ENCODE measurements around the gene G3BP1.

G3BP1 gene

DNA sequence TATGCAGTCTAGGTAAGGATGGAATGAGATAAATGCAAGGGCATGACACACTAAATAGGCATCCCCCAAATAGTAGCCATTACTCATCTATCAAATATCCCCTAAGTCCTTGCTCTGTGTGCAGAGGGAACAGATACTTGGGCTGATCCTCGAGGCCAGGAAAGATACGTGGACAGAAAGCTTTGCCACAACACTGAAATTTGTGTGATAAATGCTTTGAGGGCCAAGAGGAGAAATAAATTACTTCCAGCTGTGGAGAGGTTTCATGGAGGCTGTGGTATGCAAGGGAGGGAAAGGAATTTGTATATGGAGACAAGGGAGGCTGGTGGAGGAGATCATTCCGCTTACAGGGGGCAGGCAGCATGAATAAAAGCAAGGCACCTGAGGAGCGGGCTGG is 31.8 kb upstream of the G3BP1 start:
- H3K4me1 ChIP-seq (ENCODE audit: insufficient read depth, low read length): peaks cover 19% of the 10 kb centered on the region
- peaks cover 8% of the 10 kb centered on the region for H3K36me3 ChIP-seq (ENCODE audit: insufficient read depth, low read length)
- H3K27ac ChIP-seq (ENCODE audit: low read depth, low read length): peak overlapping the region; percentile 30
- no peaks in the 10 kb centered on the region for H3K9me3 ChIP-seq (ENCODE audit: low read length)
- H3K27me3 ChIP-seq (ENCODE audit: control insufficient read depth in 1 of 2, insufficient read depth in 2 of 2, low read length in 2 of 2): no peaks in the 10 kb centered on the region
- H3K4me3 ChIP-seq (ENCODE audit: low read depth in 1 of 2, low read length in 2 of 2): peak overlapping the region in 1 of 2 donors; percentile 7
- no peak overlapping the region for H3K9ac ChIP-seq (ENCODE audit: low read length)

DNA sequence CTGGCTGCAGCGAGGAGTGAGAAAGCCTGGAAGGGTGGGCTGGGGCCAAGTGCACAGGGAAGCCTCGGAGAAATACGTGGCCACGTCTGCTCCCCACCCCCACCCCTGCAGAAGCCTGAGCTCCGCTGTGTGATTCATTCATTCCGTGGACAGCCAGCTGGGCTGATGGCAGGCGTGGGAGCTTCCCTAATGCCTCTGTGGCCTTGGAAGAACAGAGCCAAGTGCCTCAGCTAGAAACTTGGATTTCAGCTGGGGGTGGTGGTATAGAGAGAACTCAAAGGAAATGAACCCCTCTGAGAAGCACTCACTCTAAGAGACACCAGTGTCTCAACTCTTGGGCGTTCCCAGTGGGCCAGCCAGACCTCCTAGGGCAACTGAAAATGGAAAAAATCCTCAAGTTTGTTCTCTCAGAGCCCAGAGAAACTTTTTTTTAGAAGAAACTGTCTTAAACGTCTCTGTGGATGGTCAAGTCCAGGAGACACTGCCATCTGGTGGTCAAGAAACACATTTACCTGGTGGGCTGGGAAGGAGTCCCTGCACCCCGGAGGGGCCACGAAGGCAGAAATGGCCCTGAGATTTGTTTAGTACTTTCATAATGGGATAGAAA is 31.3 kb upstream of the G3BP1 start:
- H3K36me3 ChIP-seq (ENCODE audit: insufficient read depth, low read length): peaks cover 13% of the 10 kb centered on the region
- peaks cover 23% of the 10 kb centered on the region for H3K4me1 ChIP-seq (ENCODE audit: insufficient read depth, low read length)
- H3K9ac ChIP-seq (ENCODE audit: low read length): no peak overlapping the region
- peak overlapping the region; percentile 23 for H3K27ac ChIP-seq (ENCODE audit: low read depth, low read length)
- no peaks in the 10 kb centered on the region for H3K27me3 ChIP-seq (ENCODE audit: control insufficient read depth in 1 of 2, insufficient read depth in 2 of 2, low read length in 2 of 2)
- H3K9me3 ChIP-seq (ENCODE audit: low read length): no peaks in the 10 kb centered on the region
- peak overlapping the region in 1 of 2 donors; percentile 7 for H3K4me3 ChIP-seq (ENCODE audit: low read depth in 1 of 2, low read length in 2 of 2)

DNA sequence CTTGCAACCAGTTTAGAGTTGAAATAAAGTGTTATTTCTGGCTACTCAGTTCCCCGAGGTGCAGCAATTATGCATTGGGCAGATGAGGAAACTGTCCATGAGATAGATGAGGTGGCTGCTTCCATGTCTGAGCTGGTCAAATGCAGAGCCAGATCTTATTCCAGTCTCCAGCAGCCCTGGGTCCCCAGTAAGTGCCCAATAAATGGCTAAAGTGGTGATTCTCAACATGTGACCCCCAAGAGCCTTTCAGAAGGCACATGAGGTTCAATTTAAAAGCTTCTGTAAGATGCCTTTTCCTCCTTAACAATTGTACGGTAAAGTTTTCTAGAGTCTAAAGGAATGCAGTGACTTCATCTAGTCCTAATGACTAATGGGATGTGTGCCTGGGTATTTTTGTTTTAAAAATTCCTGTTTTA is 30.8 kb upstream of the G3BP1 start:
- Histone ChIP-seq H3K4me3 (ENCODE audit: low read depth in 1 of 2, low read length in 2 of 2) (peak overlapping the region in 1 of 2 donors; percentile 7), H3K27ac (ENCODE audit: low read depth, low read length) (no peak overlapping the region), H3K27me3 (ENCODE audit: control insufficient read depth in 1 of 2, insufficient read depth in 2 of 2, low read length in 2 of 2) (no peaks in the 10 kb centered on the region), H3K9me3 (ENCODE audit: low read length) (no peaks in the 10 kb centered on the region), H3K4me1 (ENCODE audit: insufficient read depth, low read length) (peaks cover 28% of the 10 kb centered on the region), H3K9ac (ENCODE audit: low read length) (no peak overlapping the region), H3K36me3 (ENCODE audit: insufficient read depth, low read length) (peaks cover 19% of the 10 kb centered on the region)

DNA sequence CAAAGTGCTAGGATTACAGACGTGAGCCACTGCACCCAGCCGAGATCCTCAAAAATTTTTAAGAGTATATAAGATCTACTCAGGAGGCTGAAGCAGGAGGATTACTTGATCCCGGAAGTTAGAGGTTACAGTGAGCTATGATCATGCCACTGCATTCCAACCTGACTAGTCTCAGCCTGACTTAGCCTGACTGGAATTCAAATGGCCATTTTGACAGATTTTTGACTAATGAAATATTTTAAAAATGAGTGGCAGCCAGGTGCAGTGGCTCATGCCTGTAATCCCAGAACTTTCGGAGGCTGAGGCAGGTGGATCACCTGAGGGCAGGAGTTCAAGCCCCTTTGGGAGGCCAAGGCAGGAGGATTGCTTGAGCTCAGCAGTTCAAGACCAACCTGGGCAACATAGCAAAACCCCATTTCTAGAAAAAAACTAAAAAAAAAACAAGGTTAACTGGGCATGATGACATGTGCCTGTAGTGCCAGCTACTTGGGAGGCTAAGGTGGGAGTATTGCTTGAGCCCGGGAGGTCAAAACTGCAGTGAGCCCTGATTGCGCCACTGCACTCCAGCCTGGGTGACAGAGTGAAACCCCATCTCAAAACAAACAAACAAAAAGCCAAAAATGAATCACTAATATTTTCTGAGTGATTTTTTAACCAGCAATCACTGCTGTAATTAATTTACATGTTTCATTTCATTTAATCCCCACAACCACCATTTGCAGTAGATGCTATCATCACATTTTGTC is 29.9 kb upstream of the G3BP1 start:
- peaks cover 21% of the 10 kb centered on the region for H3K36me3 ChIP-seq (ENCODE audit: insufficient read depth, low read length)
- no peak overlapping the region for H3K4me3 ChIP-seq (ENCODE audit: low read depth in 1 of 2, low read length in 2 of 2)
- no peak overlapping the region for H3K9ac ChIP-seq (ENCODE audit: low read length)
- H3K27ac ChIP-seq (ENCODE audit: low read depth, low read length): no peak overlapping the region
- H3K27me3 ChIP-seq (ENCODE audit: control insufficient read depth in 1 of 2, insufficient read depth in 2 of 2, low read length in 2 of 2): no peaks in the 10 kb centered on the region
- H3K9me3 ChIP-seq (ENCODE audit: low read length): no peaks in the 10 kb centered on the region
- H3K4me1 ChIP-seq (ENCODE audit: insufficient read depth, low read length): peaks cover 29% of the 10 kb centered on the region

DNA sequence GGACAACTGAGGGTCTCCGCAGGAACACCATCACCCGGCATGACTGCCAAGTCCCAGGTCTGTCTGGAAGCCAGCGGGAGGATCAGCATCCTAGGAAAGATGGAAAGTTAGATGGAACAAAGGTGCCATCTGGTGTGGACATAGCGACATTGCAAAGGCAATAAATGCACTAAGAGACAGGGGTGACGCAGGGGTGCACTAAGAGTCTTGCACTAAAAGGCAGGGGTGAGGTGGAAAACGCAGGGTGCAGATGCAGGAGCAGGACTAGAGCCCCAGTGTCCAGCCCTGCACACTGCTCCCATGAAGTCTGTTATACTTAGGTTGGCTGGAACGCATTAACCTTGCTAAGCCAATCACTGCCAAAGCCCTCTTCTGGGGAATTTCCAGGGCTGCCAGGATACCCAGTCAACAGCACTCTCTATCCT is 28.9 kb upstream of the G3BP1 start:
- Histone ChIP-seq H3K27ac (ENCODE audit: low read depth, low read length) (no peak overlapping the region), H3K36me3 (ENCODE audit: insufficient read depth, low read length) (peaks cover 21% of the 10 kb centered on the region), H3K4me1 (ENCODE audit: insufficient read depth, low read length) (peaks cover 29% of the 10 kb centered on the region), H3K9ac (ENCODE audit: low read length) (no peak overlapping the region), H3K27me3 (ENCODE audit: control insufficient read depth in 1 of 2, insufficient read depth in 2 of 2, low read length in 2 of 2) (no peaks in the 10 kb centered on the region), H3K4me3 (ENCODE audit: low read depth in 1 of 2, low read length in 2 of 2) (no peak overlapping the region), H3K9me3 (ENCODE audit: low read length) (no peaks in the 10 kb centered on the region)

DNA sequence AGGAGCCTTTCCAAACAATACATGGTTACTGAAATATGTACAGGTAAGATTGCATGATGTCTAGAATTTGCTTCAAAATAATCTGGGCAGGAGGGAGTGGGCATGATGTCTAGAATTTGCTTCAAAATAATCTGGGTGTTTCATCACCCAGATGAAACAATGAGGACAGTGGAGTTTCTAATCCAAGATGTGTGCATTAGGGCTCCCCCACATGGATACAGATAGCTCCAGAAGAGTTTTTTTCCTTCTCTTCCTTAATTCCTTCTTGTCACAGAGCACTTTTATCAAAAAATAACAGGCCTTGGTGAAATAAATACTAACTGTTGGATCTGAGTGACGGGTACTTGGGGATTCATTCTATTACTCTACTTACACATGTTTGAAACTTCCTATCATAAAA is 28.2 kb upstream of the G3BP1 start:
- H3K27me3 ChIP-seq (ENCODE audit: control insufficient read depth in 1 of 2, insufficient read depth in 2 of 2, low read length in 2 of 2): no peaks in the 10 kb centered on the region
- no peak overlapping the region for H3K4me3 ChIP-seq (ENCODE audit: low read depth in 1 of 2, low read length in 2 of 2)
- H3K27ac ChIP-seq (ENCODE audit: low read depth, low read length): no peak overlapping the region
- peaks cover 29% of the 10 kb centered on the region for H3K4me1 ChIP-seq (ENCODE audit: insufficient read depth, low read length)
- no peak overlapping the region for H3K9ac ChIP-seq (ENCODE audit: low read length)
- H3K36me3 ChIP-seq (ENCODE audit: insufficient read depth, low read length): peaks cover 21% of the 10 kb centered on the region
- no peaks in the 10 kb centered on the region for H3K9me3 ChIP-seq (ENCODE audit: low read length)

DNA sequence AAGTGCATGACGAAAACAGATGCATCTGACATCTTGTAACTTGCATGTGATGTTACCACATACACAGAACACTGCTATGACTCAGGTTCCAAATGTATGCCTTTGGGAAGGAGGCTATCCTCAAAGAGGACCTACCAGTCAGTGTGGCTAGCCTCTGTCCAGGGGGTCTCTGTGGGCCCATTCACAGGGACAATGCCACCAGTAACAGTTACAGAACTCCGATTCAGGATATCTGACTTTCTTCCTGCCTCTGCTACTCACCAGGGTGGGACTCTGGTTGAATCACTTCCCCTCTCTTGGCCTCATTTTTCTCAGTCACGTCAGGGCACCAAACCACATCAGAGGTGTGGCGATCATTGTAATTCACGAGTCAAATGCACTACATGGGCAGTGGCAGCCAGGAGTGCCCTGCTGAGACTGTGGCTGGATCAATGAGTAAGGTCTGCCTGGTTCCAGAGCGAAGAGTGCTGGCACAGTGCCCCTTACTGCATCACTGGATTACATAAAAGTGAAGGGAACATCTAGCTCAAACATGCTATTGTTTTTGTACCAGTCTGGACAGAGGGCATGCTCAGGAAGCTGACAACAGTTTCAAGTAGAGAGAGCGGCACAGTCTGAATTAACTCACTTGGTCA is 26.6 kb upstream of the G3BP1 start:
- no peak overlapping the region for H3K4me3 ChIP-seq (ENCODE audit: low read depth in 1 of 2, low read length in 2 of 2)
- peaks cover 25% of the 10 kb centered on the region for H3K4me1 ChIP-seq (ENCODE audit: insufficient read depth, low read length)
- no peaks in the 10 kb centered on the region for H3K27me3 ChIP-seq (ENCODE audit: control insufficient read depth in 1 of 2, insufficient read depth in 2 of 2, low read length in 2 of 2)
- no peaks in the 10 kb centered on the region for H3K9me3 ChIP-seq (ENCODE audit: low read length)
- H3K9ac ChIP-seq (ENCODE audit: low read length): no peak overlapping the region
- peaks cover 21% of the 10 kb centered on the region for H3K36me3 ChIP-seq (ENCODE audit: insufficient read depth, low read length)
- H3K27ac ChIP-seq (ENCODE audit: low read depth, low read length): peak overlapping the region; percentile 12

DNA sequence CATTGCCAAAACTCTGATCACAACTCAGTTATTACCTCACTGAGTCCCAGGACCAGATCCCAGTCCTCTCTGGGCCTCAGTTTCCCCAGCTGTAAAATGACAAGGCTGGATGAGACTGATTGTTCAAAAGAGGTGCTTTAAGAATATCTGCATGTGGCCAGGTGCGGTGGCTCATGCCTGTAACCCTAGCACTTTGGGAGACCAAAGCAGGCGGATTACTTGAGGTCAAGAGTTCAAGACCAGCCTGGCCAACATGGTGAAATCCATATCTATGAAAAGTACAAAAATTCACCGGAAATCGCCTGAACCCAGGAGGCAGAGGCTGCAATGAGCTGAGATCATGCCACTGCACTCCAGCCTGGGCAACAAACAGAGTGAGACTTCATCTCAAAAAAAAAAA is 21.6 kb upstream of the G3BP1 start:
- H3K9me3 ChIP-seq (ENCODE audit: low read length): no peaks in the 10 kb centered on the region
- H3K36me3 ChIP-seq (ENCODE audit: insufficient read depth, low read length): peaks cover 22% of the 10 kb centered on the region
- H3K27me3 ChIP-seq (ENCODE audit: control insufficient read depth in 1 of 2, insufficient read depth in 2 of 2, low read length in 2 of 2): no peaks in the 10 kb centered on the region
- no peak overlapping the region for H3K9ac ChIP-seq (ENCODE audit: low read length)
- H3K4me3 ChIP-seq (ENCODE audit: low read depth in 1 of 2, low read length in 2 of 2): no peak overlapping the region
- H3K27ac ChIP-seq (ENCODE audit: low read depth, low read length): no peak overlapping the region
- peaks cover 16% of the 10 kb centered on the region for H3K4me1 ChIP-seq (ENCODE audit: insufficient read depth, low read length)

DNA sequence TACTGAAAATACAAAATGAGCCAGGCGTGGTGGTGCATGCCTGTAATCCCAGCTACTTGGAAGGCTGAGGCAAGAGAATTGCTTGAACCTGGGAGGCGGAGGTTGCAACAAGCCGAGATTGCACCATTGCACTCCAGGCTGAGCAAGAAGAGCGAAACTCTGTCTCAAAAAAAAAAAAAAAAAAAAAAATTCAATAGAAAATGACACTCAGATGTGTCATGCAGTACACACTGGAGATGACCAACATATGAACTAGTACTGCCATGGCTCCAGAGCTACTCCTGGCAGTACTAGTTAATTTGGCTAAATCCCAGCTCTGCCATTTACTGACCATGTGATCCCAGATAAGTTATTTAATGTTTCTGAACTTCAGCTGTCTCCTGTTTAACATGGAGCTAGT is 20.7 kb upstream of the G3BP1 start:
- Histone ChIP-seq H3K4me1 (ENCODE audit: insufficient read depth, low read length) (peaks cover 7% of the 10 kb centered on the region), H3K27ac (ENCODE audit: low read depth, low read length) (no peak overlapping the region), H3K36me3 (ENCODE audit: insufficient read depth, low read length) (peaks cover 12% of the 10 kb centered on the region), H3K9me3 (ENCODE audit: low read length) (no peaks in the 10 kb centered on the region), H3K27me3 (ENCODE audit: control insufficient read depth in 1 of 2, insufficient read depth in 2 of 2, low read length in 2 of 2) (no peaks in the 10 kb centered on the region), H3K4me3 (ENCODE audit: low read depth in 1 of 2, low read length in 2 of 2) (no peak overlapping the region), H3K9ac (ENCODE audit: low read length) (no peak overlapping the region)

DNA sequence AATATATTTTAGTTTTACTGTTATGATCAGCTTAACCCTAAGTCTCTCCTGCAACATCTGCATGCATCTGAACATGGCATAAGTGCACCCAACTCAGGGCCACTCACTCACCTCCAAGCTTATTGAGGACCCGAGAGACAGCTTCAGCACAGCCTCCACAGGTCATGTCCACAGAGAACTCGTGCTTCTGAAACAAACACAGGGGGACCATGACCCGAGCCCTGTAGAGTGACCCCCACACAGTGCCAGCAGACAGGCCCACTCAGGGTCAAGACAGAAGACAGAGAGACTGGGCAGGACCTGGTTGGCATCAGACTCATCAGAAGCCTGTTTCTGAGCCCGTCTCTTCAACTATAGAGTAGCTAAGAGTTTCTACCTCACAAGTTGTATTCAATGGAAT is 20.2 kb upstream of the G3BP1 start:
- Histone ChIP-seq H3K9me3 (ENCODE audit: low read length) (no peaks in the 10 kb centered on the region), H3K36me3 (ENCODE audit: insufficient read depth, low read length) (peaks cover 11% of the 10 kb centered on the region), H3K27me3 (ENCODE audit: control insufficient read depth in 1 of 2, insufficient read depth in 2 of 2, low read length in 2 of 2) (no peaks in the 10 kb centered on the region), H3K9ac (ENCODE audit: low read length) (no peak overlapping the region), H3K27ac (ENCODE audit: low read depth, low read length) (no peak overlapping the region), H3K4me3 (ENCODE audit: low read depth in 1 of 2, low read length in 2 of 2) (no peak overlapping the region), H3K4me1 (ENCODE audit: insufficient read depth, low read length) (peaks cover 7% of the 10 kb centered on the region)

DNA sequence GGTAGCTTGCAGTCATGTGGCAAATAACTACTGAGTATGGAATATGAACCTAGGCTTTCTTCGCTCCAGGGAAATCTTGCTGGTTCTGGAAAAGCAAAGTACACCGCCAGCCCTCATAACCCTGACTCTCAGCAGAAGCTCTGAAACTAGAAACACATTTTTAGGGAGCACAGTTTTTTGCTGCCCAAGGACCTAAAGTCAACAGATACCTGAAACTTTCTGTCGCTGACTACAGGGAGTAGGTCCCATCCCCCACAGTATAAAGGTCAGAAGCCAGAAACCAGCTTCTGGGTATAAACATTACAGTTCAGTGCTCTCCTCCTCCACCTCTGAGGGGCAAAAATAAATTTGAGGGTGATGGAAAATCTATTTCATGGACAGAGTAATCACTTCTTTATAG is 16.4 kb upstream of the G3BP1 start:
- H3K27ac ChIP-seq (ENCODE audit: low read depth, low read length): no peak overlapping the region
- peaks cover 11% of the 10 kb centered on the region for H3K36me3 ChIP-seq (ENCODE audit: insufficient read depth, low read length)
- no peaks in the 10 kb centered on the region for H3K9me3 ChIP-seq (ENCODE audit: low read length)
- H3K9ac ChIP-seq (ENCODE audit: low read length): no peak overlapping the region
- H3K4me3 ChIP-seq (ENCODE audit: low read depth in 1 of 2, low read length in 2 of 2): no peak overlapping the region
- no peaks in the 10 kb centered on the region for H3K27me3 ChIP-seq (ENCODE audit: control insufficient read depth in 1 of 2, insufficient read depth in 2 of 2, low read length in 2 of 2)
- H3K4me1 ChIP-seq (ENCODE audit: insufficient read depth, low read length): peaks cover 21% of the 10 kb centered on the region

Data from muscle layer of colon (tissue), 2 donors.